ENCODE measurements around the gene PHLPP2.

The PHLPP2 gene

GRCh38 chr16:71666928-71667707, 57.4 kb downstream of the PHLPP2 start:
- no peak overlapping the region for H3K4me3 ChIP-seq (replicated peaks; ENCODE audit: low read depth, low read length)
- no peak for DNase-seq (ENCODE audit: extremely low read depth, insufficient read length)
- peaks cover 1% of the 10 kb centered on the region; the same call in 1 of the 2 replicates for H3K36me3 ChIP-seq (ENCODE audit: control insufficient read depth, insufficient read depth, low read length)
- TF ChIP-seq CTCF (IDR thresholded peaks at IDR 0.05; ENCODE audit: insufficient read depth, low read length, poor library complexity, severe bottlenecking): no peak
- no peaks in the 10 kb centered on the region for H3K27me3 ChIP-seq (replicated peaks; ENCODE audit: control insufficient read depth, insufficient read depth, low read length)

GRCh38 chr16:71666264-71666663, 58.2 kb downstream of the PHLPP2 start:
- Histone ChIP-seq H3K27me3 (replicated peaks; ENCODE audit: control insufficient read depth, insufficient read depth, low read length) (no peaks in the 10 kb centered on the region), H3K4me3 (replicated peaks; ENCODE audit: low read depth, low read length) (no peak overlapping the region), H3K36me3 (ENCODE audit: control insufficient read depth, insufficient read depth, low read length) (peaks cover under 1% of the 10 kb centered on the region; the same call in 1 of the 2 replicates)
- TF ChIP-seq CTCF (IDR thresholded peaks at IDR 0.05; ENCODE audit: insufficient read depth, low read length, poor library complexity, severe bottlenecking): no peak
- no peak for DNase-seq (ENCODE audit: extremely low read depth, insufficient read length)

GRCh38 chr16:71659471-71659870, 65.0 kb downstream of the PHLPP2 start:
- H3K27me3 ChIP-seq (replicated peaks; ENCODE audit: control insufficient read depth, insufficient read depth, low read length): no peaks in the 10 kb centered on the region
- no peak for TF ChIP-seq CTCF (IDR thresholded peaks at IDR 0.05; ENCODE audit: insufficient read depth, low read length, poor library complexity, severe bottlenecking)
- H3K36me3 ChIP-seq (ENCODE audit: control insufficient read depth, insufficient read depth, low read length): peaks cover 1% of the 10 kb centered on the region; the same call in 1 of the 2 replicates
- no peak overlapping the region for H3K4me3 ChIP-seq (replicated peaks; ENCODE audit: low read depth, low read length)
- DNase-seq (ENCODE audit: extremely low read depth, insufficient read length): no peak

- DNase-seq (ENCODE audit: extremely low read depth, insufficient read length): no peak
- peaks cover 1% of the 10 kb centered on the region; the same call in 1 of the 2 replicates for H3K36me3 ChIP-seq (ENCODE audit: control insufficient read depth, insufficient read depth, low read length)
- no peak overlapping the region for H3K4me3 ChIP-seq (replicated peaks; ENCODE audit: low read depth, low read length)
- no peak for TF ChIP-seq CTCF (IDR thresholded peaks at IDR 0.05; ENCODE audit: insufficient read depth, low read length, poor library complexity, severe bottlenecking)
- H3K27me3 ChIP-seq (replicated peaks; ENCODE audit: control insufficient read depth, insufficient read depth, low read length): no peaks in the 10 kb centered on the region
Measured at GRCh38 chr16:71658771-71659170, 65.7 kb downstream of the PHLPP2 start.

GRCh38 chr16:71649704-71650103, 74.8 kb downstream of the PHLPP2 start:
- TF ChIP-seq CTCF (IDR thresholded peaks at IDR 0.05; ENCODE audit: insufficient read depth, low read length, poor library complexity, severe bottlenecking): no peak
- no peak overlapping the region for H3K4me3 ChIP-seq (replicated peaks; ENCODE audit: low read depth, low read length)
- H3K27me3 ChIP-seq (replicated peaks; ENCODE audit: control insufficient read depth, insufficient read depth, low read length): no peaks in the 10 kb centered on the region
- H3K36me3 ChIP-seq (ENCODE audit: control insufficient read depth, insufficient read depth, low read length): peaks cover 7% of the 10 kb centered on the region
- no peak for DNase-seq (ENCODE audit: extremely low read depth, insufficient read length)

All from GM06990 (cell line).